ENCODE data around the gene BCAS3. TPM values are rescaled to one million over a fixed set of nuclear protein-coding genes. Genes with fewer than 3 reads are reported as not detected.

The BCAS3 gene
- total RNA-seq, 4 donors from 2014 or later, result 13.0 to 27.8 (median 20.7) TPM

DNA sequence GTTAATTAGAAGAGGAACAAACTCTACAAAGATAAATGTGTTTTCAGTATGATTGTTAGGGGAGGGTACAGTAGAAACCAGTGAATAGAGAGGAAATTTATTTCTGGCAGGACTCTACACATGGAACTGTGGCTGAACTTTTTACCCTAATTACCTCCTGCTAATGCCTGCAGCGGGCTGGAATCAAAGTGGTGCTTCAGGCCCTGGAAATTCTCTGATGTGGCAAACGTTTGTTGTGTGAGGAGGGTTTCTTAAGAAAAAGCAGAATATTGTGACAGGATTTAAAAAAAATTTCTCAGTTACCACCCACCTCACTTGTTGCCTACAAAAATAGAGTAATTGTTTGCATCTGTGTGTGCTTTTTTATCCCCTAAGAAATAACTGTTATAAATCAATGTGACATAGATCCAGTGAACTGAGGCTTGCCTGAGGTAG lies 154.5 kb downstream of the BCAS3 start:
- TF ChIP-seq POLR2A (IDR thresholded peaks at IDR 0.05), result no peak
- TF ChIP-seq, protein P1, sequence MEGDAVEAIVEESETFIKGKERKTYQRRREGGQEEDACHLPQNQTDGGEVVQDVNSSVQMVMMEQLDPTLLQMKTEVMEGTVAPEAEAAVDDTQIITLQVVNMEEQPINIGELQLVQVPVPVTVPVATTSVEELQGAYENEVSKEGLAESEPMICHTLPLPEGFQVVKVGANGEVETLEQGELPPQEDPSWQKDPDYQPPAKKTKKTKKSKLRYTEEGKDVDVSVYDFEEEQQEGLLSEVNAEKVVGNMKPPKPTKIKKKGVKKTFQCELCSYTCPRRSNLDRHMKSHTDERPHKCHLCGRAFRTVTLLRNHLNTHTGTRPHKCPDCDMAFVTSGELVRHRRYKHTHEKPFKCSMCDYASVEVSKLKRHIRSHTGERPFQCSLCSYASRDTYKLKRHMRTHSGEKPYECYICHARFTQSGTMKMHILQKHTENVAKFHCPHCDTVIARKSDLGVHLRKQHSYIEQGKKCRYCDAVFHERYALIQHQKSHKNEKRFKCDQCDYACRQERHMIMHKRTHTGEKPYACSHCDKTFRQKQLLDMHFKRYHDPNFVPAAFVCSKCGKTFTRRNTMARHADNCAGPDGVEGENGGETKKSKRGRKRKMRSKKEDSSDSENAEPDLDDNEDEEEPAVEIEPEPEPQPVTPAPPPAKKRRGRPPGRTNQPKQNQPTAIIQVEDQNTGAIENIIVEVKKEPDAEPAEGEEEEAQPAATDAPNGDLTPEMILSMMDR (IDR thresholded peaks at IDR 0.05), result no peak
- H3K27me3 ChIP-seq, result no peaks in the 10 kb centered on the region
- H3K36me3 ChIP-seq, result no peaks in the 10 kb centered on the region
- 25 to 34% methylated on average over 2 of the region's 2 CpGs for WGBS, 2 donors
- H3K4me1 ChIP-seq, result peaks cover 0 to 7% (median 0%) of the 10 kb centered on the region in 3 donors
- no peak for DNase-seq
- no peak overlapping the region for H3K27ac ChIP-seq
- intact Hi-C loops (cut with DNase I), result no loop called here
- no peak overlapping the region for H3K4me3 ChIP-seq
- H3K9me3 ChIP-seq, result no peaks in the 10 kb centered on the region

DNA sequence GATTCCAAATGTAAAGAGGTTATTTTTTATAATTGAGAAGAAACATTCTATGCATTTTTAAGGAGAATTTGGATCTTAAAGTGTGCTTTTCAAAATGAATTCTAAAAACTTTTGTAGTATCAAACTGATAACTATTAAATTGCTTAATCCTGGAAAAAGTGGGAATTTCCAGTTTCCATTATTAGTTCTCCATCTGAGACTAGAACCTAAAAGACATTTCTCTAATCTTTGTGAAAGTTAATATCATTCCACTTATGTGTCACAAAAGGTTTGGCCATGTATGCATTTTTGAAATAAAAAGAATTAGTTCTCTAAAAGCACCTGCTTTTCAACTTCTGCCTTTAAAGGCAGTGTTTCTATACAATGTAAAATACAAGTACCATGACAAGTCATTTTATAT lies 155.0 kb downstream of the BCAS3 start:
- H3K4me1 ChIP-seq, result peaks cover 0 to 7% (median 0%) of the 10 kb centered on the region in 3 donors
- H3K4me3 ChIP-seq, result no peak overlapping the region
- intact Hi-C loops (cut with DNase I), result no loop called here
- no peak overlapping the region for H3K27ac ChIP-seq
- TF ChIP-seq POLR2A (IDR thresholded peaks at IDR 0.05), result no peak
- TF ChIP-seq, protein P1 (IDR thresholded peaks at IDR 0.05), result no peak
- no peaks in the 10 kb centered on the region for H3K27me3 ChIP-seq
- DNase-seq, result no peak
- no peaks in the 10 kb centered on the region for H3K36me3 ChIP-seq
- H3K9me3 ChIP-seq, result no peaks in the 10 kb centered on the region

DNA sequence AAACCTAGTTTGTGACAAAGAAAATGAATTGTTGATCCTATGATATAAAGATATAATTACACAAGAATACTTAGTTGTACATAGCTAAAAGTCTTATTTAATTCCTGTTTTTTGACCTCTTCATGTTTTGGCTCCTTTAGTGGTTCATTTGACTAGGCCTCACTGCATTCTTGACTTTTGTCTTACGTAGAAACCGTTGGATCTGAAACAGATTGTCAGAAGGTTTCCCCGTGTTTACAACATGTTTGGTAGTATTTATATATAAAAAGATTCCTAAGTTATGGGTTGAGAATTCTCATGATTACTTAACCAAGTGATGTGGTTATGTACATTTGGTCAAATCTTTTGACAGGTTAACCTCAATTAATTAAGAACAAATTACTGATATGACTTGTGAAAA lies 162.8 kb downstream of the BCAS3 start:
- Histone ChIP-seq H3K4me1 (peaks cover 0 to 8% (median 0%) of the 10 kb centered on the region in 3 donors), H3K9me3 (no peaks in the 10 kb centered on the region), H3K27me3 (no peaks in the 10 kb centered on the region), H3K27ac (no peak overlapping the region), H3K4me3 (no peak overlapping the region), H3K36me3 (no peaks in the 10 kb centered on the region)
- TF ChIP-seq, protein P1 (IDR thresholded peaks at IDR 0.05), result no peak
- no peak for TF ChIP-seq POLR2A (IDR thresholded peaks at IDR 0.05)
- intact Hi-C loops (cut with DNase I), result no loop called here
- DNase-seq, result no peak
- WGBS, 2 donors, result 69 to 79% methylated on average over 3 of the region's 3 CpGs

- WGBS, 2 donors, result 68 to 83% methylated on average over 6 of the region's 6 CpGs
- Histone ChIP-seq H3K9me3 (no peaks in the 10 kb centered on the region), H3K36me3 (no peaks in the 10 kb centered on the region), H3K27ac (no peak overlapping the region), H3K4me1 (peaks cover 0 to 10% (median 0%) of the 10 kb centered on the region in 3 donors), H3K27me3 (no peaks in the 10 kb centered on the region), H3K4me3 (no peak overlapping the region)
- no peak for TF ChIP-seq POLR2A (IDR thresholded peaks at IDR 0.05)
- TF ChIP-seq, protein P1 (IDR thresholded peaks at IDR 0.05), result no peak
- no peak for DNase-seq
- intact Hi-C loops (cut with DNase I), result no loop called here
Measured at GRCh38 chr17:60845012-60845411, 167.4 kb downstream of the BCAS3 start.

DNA sequence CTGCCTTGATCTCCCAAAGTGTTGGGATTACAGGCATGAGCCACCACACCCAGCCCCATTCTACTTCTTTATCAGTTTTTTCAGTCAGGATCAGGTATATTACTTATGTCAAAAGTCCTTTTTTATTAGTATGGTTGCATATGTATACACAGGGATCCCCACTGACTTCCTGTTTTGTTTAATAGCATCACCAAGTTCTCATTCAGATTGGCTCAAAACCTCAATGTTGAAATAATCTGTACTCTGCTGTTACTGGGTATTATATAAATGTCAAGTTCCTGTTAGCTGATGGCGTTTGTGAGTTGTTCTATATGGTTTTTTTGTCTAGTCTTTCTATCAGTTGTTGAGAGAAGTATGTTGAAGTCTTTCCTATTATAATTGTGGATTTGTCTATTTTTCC lies 168.5 kb downstream of the BCAS3 start:
- Histone ChIP-seq H3K27ac (no peak overlapping the region), H3K4me3 (no peak overlapping the region), H3K36me3 (no peaks in the 10 kb centered on the region), H3K4me1 (peaks cover 0 to 10% (median 0%) of the 10 kb centered on the region in 3 donors), H3K9me3 (no peaks in the 10 kb centered on the region), H3K27me3 (no peaks in the 10 kb centered on the region)
- DNase-seq, result no peak
- 60 to 90% methylated on average over 1 of the region's 1 CpG for WGBS, 2 donors
- intact Hi-C loops (cut with DNase I), result no loop called here
- TF ChIP-seq, protein P1 (IDR thresholded peaks at IDR 0.05), result no peak
- TF ChIP-seq POLR2A (IDR thresholded peaks at IDR 0.05), result no peak
